B cell (primary cell): ENCODE data around the gene NUP210L. TPM values are rescaled to one million over a fixed set of nuclear protein-coding genes. Genes with fewer than 3 reads are reported as not detected.

Experiments used
- ATAC-seq: fragments of 200-7000 bp; cut with Tn5 transposase; one replicate; pipeline ENCODE4 v1.10.0; 2021; ENCODE audit warnings: low read depth, mild to moderate bottlenecking, moderate number of reproducible peaks, moderate library complexity
- CTCF ChIA-PET: fragments of 350-600 bp; sonication (Branson Sonifier 250); formaldehyde crosslinking; loops from one replicate; lab custom pipeline; 2021; ENCODE audit warnings: antibody characterized with exemption, inconsistent platforms; lab: Charles Lee
- POLR2A ChIA-PET: fragments of 350-600 bp; sonication (Branson Sonifier 250); formaldehyde crosslinking; loops from one replicate; lab custom pipeline; 2021; ENCODE audit warnings: antibody characterized with exemption; lab: Charles Lee
- DNase-seq: peaks from one replicate; pipeline ENCODE4 v3.0.0; 2013
- H2AFZ ChIP-seq: 2 replicates; pipeline ENCODE4 v1.6.1; 2012; ENCODE audit warnings: mild to moderate bottlenecking, low read depth, low read length; ENCODE audit not compliant: insufficient read depth, poor library complexity, severe bottlenecking
- H3K27ac ChIP-seq, 2 donors: 1 replicate in 1 of 2; 2 replicates in 1 of 2; pipeline ENCODE4 v1.5.1; 2012 to 2013; ENCODE audit warnings: low read length in 2 of 2, mild to moderate bottlenecking in 2 of 2, moderate library complexity in 1 of 2
- H3K27me3 ChIP-seq, 4 experiments: fragments of 200-600 bp in 1 of 4; sonication (generic) in 1 of 4; replicated peaks in 1 of 4; 1 replicate in 2 of 4; 2 replicates in 2 of 4; pipeline versions ENCODE4 v1.6.1 to v1.7.0; 2013 to 2016; ENCODE audit warnings: low read length in 3 of 4, mild to moderate bottlenecking in 2 of 4, mixed read lengths in 1 of 4, moderate library complexity in 1 of 4; ENCODE audit not compliant: insufficient read depth in 4 of 4, control insufficient read depth in 3 of 4; ENCODE audit errors: control extremely low read depth in 1 of 4
- H3K36me3 ChIP-seq, 2 experiments: replicated peaks in 1 of 2; 1 replicate in 1 of 2; 2 replicates in 1 of 2; pipeline versions ENCODE4 v1.6.1 to v1.7.1; 2013; ENCODE audit warnings: low read length in 1 of 2; ENCODE audit not compliant: insufficient read depth in 2 of 2, control insufficient read depth in 1 of 2; ENCODE audit errors: control extremely low read depth in 1 of 2, extremely low read depth in 1 of 2
- H3K4me1 ChIP-seq, 2 donors: fragments of 200-600 bp in 1 of 2; sonication (generic) in 1 of 2; 1 replicate in 1 of 2; 2 replicates in 1 of 2; pipeline versions ENCODE4 v1.5.1 to v1.6.1; 2013 to 2017; ENCODE audit warnings: low read length in 2 of 2; ENCODE audit not compliant: control insufficient read depth in 2 of 2, insufficient read depth in 2 of 2
- H3K4me2 ChIP-seq: replicated peaks from 2 replicates; pipeline ENCODE3; 2012; ENCODE audit warnings: mild to moderate bottlenecking, low read depth, low read length; ENCODE audit not compliant: poor library complexity, severe bottlenecking
- H3K4me3 ChIP-seq, 5 experiments: fragments of 200-600 bp in 1 of 5; sonication (generic) in 1 of 5; 1 replicate in 3 of 5; 2 replicates in 2 of 5; pipeline versions ENCODE4 v1.5.1 to v1.7.0; 2011 to 2016; ENCODE audit warnings: low read length in 4 of 5, mild to moderate bottlenecking in 4 of 5, low read depth in 2 of 5, control low read depth in 1 of 5, moderate library complexity in 1 of 5; ENCODE audit not compliant: insufficient read depth in 1 of 5; ENCODE audit errors: control extremely low read depth in 1 of 5, extremely low read depth in 1 of 5
- H3K79me2 ChIP-seq: fragments of 200-600 bp; sonication (generic); one replicate; pipeline ENCODE4 v1.6.0; 2016; ENCODE audit warnings: low read length; ENCODE audit not compliant: control insufficient read depth, insufficient read depth
- H3K9ac ChIP-seq: fragments of 200-600 bp; sonication (generic); 2 replicates; pipeline ENCODE4 v1.6.1; 2017; ENCODE audit warnings: mild to moderate bottlenecking, low read length, moderate library complexity
- H3K9me3 ChIP-seq, 3 donors: one replicate each; pipeline versions ENCODE4 v1.6.1 to v1.7.1; 2013; ENCODE audit warnings: low read length in 2 of 3; ENCODE audit not compliant: control insufficient read depth in 2 of 3, insufficient read depth in 1 of 3; ENCODE audit errors: control extremely low read depth in 1 of 3
- H4K20me1 ChIP-seq: 2 replicates; pipeline ENCODE4 v1.6.0; 2012; ENCODE audit warnings: mild to moderate bottlenecking, low read length; ENCODE audit not compliant: insufficient read depth, control insufficient read depth, poor library complexity, severe bottlenecking
- H3K27ac Mint-ChIP-seq: one replicate; pipeline ENCODE4 v1.8.0; 2021; ENCODE audit warnings: mixed read lengths
- H3K27me3 Mint-ChIP-seq: one replicate; pipeline ENCODE4 v1.8.0; 2021; ENCODE audit warnings: mixed read lengths
- H3K4me1 Mint-ChIP-seq: one replicate; pipeline ENCODE4 v1.8.0; 2021; ENCODE audit warnings: mixed read lengths
- H3K4me3 Mint-ChIP-seq: one replicate; pipeline ENCODE4 v1.8.0; 2021; ENCODE audit warnings: mixed read lengths
- H3K9me3 Mint-ChIP-seq: one replicate; pipeline ENCODE4 v1.8.0; 2022; ENCODE audit warnings: mixed read lengths; ENCODE audit not compliant: insufficient read depth
- CTCF ChIP-seq: fragments of 200-600 bp; IDR thresholded peaks from one replicate; pipeline ENCODE4 v1.8.0; 2022; ENCODE audit warnings: antibody characterized with exemption, mild to moderate bottlenecking
- EZH2 ChIP-seq: IDR thresholded peaks from 2 replicates; pipeline ENCODE4 v1.6.1; 2012; ENCODE audit warnings: borderline replicate concordance, low read depth, mild to moderate bottlenecking, moderate library complexity, low read length; ENCODE audit not compliant: insufficient read depth, poor library complexity, severe bottlenecking
- WGBS: methylation state at CpG from one replicate; pipeline ENCODE4 v1.1.5; 2013; ENCODE audit warnings: missing lambda C conversion rate; ENCODE audit not compliant: insufficient coverage; 5-methylcytosine and 5-hydroxymethylcytosine counted together
- intact Hi-C: fragments of 100-400 bp; cut with micrococcal nuclease; formaldehyde crosslinking; loops from one replicate; pipeline ENCODE4 v1.10.0; 2022
- polyA plus RNA-seq: library from polyadenylated mRNA; depleted of rRNA; stranded (reverse); fragments of >200 nt; gene quantifications from 2 replicates; pipeline ENCODE4 v1.2.3, GENCODE V29; 2012
- total RNA-seq, 2 donors: library from RNA; stranded (reverse); fragments of 120-200 nt in 1 of 2; gene quantifications; 1 replicate in 1 of 2; 2 replicates in 1 of 2; pipeline versions ENCODE4 v1.2.3 to v1.2.4, GENCODE V29; 2013 to 2022

NUP210L gene
- total and polyA plus RNA-seq, 2 donors (not counting 1 experiment from before 2014, with no cell fraction given), result 0.04 to 0.20 TPM

- no peak overlapping the region for H3K4me2 ChIP-seq
- CTCF ChIA-PET, result interaction anchor here (0.8 kb wide), 2 partner anchors 22 to 35 kb away, joined by 3 read pairs; no protein-coding TSS in a partner anchor
- H3K27ac Mint-ChIP-seq, result no peak overlapping the region
Observed at GRCh38 chr1:154192476-154192875, 37.6 kb upstream of the NUP210L start.

GRCh38 chr1:154191990-154192461, 37.2 kb upstream of the NUP210L start, which contains the start of gene TPM3:
Gene TPM3, minus strand, starts transcription at chr1:154192100. Its CDS starts 82 bp downstream, at chr1:154192018.
- Histone ChIP-seq H3K4me1 (peaks cover 0 to 9% of the 10 kb centered on the region in 2 donors), H3K36me3 (no peaks in the 10 kb centered on the region), H3K9ac (no peak within 1 kb of the TSS), H3K27ac (no peak within 1 kb of the TSS), H3K79me2 (no peaks in the 10 kb centered on the region), H3K27me3 (peaks cover 0 to 18% (median 7%) of the 10 kb centered on the region in 4 experiments), H3K4me3 (no peak within 1 kb of the TSS), H3K4me2 (no peak within 1 kb of the TSS), H4K20me1 (no peaks in the 10 kb centered on the region), H3K9me3 (no peaks in the 10 kb centered on the region), H2AFZ (no peak within 1 kb of the TSS)
- CTCF ChIA-PET, result interaction anchor here (0.8 kb wide), 2 partner anchors 22 to 35 kb away, joined by 3 read pairs; no protein-coding TSS in a partner anchor
- ATAC-seq, result peak; percentile 17
- Mint-ChIP-seq H3K27me3 (peaks cover 35% of the 10 kb centered on the region), H3K4me1 (no peaks in the 10 kb centered on the region), H3K27ac (no peak within 1 kb of the TSS), H3K4me3 (no peak within 1 kb of the TSS), H3K9me3 (no peaks in the 10 kb centered on the region)
- DNase-seq, result no peak
- intact Hi-C loops, result no loop called here
- TF ChIP-seq CTCF (no peak), EZH2 (no peak)
- POLR2A ChIA-PET, result no interaction called here
- WGBS, result no CpG with 5 or more reads among the region's 1 CpG

More at GRCh38 chr1:154192476-154192875, 37.6 kb upstream of the NUP210L start:
- no CpG with 5 or more reads among the region's 3 CpGs for WGBS
- no peak overlapping the region for H3K4me3 ChIP-seq
- H3K27ac ChIP-seq, result no peak overlapping the region
- H3K36me3 ChIP-seq, result no peaks in the 10 kb centered on the region
- H3K27me3 ChIP-seq, result peaks cover 0 to 18% (median 7%) of the 10 kb centered on the region in 4 experiments
- H2AFZ ChIP-seq, result no peak overlapping the region
- Mint-ChIP-seq H3K27me3 (peaks cover 35% of the 10 kb centered on the region), H3K4me3 (no peak overlapping the region), H3K9me3 (no peaks in the 10 kb centered on the region), H3K4me1 (no peaks in the 10 kb centered on the region)
- H4K20me1 ChIP-seq, result no peaks in the 10 kb centered on the region
- peaks cover 0 to 9% of the 10 kb centered on the region in 2 donors for H3K4me1 ChIP-seq
- ATAC-seq, result no peak
- no peaks in the 10 kb centered on the region for H3K9me3 ChIP-seq
- H3K9ac ChIP-seq, result no peak overlapping the region
- intact Hi-C loops, result no loop called here
- DNase-seq, result no peak
- no peak for TF ChIP-seq EZH2
- TF ChIP-seq CTCF, result no peak
- no peaks in the 10 kb centered on the region for H3K79me2 ChIP-seq
- POLR2A ChIA-PET, result no interaction called here
